GM04503 (cell line): ENCODE measurements around the gene ZBTB2.
"Not testable (repeated sequence)": the region's sequence is repeated elsewhere in the genome, so short reads cannot be mapped to it uniquely, and the experiment has no call there.

ENCODE experiments used
- DNase-seq: peaks from one replicate; pipeline ENCODE4 v3.0.0-alpha.2; 2012; ENCODE audit warnings: low read depth

ZBTB2 gene

GRCh38 chr6:151402228-151402627 lies 10.9 kb upstream of the ZBTB2 start:
- no peak for DNase-seq

- DNase-seq, result peak; percentile 47
Measured at GRCh38 chr6:151400473-151400872, 9.1 kb upstream of the ZBTB2 start.

DNA sequence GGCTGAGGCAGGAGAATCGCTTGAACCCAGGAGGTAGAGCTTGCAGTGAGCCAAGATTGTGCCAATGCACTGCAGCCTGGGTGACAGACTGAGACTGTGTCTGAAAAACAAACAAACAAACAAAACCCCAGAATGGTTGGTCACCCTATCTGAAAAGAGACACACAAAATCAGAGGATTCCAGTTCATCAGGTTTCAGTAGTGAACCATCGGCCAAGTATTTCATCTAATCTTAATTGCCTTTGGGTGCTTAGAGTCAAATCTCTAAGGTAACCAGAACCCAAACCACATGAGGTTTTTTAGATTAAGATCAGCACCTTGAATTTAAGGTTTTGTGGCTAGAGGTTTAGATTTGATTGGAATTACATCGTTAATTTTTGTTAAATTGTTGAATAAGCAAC lies 8.3 kb upstream of the ZBTB2 start:
- no peak for DNase-seq

DNA sequence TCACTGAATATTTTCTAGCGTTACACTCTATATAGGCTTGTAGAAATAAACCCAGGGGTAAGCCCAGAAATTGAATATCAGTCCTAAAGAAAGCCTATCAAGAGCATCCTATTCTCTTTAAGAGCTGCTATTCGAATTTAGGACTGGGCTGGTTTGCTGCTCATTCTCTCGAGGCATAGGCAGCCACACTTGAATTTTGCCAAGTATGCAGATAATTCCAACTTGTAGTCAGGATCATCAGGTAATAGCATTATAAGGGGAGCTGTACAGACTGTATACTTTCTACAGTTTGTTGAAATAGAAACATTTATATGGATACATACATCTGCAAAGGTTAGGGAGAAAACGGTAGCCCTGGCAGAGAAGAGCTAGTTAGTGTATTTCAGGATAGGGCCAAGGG lies 2.1 kb upstream of the ZBTB2 start:
- DNase-seq, result no peak

GRCh38 chr6:151392427-151392826 lies 1.1 kb upstream of the ZBTB2 start:
- DNase-seq, result no peak

DNA sequence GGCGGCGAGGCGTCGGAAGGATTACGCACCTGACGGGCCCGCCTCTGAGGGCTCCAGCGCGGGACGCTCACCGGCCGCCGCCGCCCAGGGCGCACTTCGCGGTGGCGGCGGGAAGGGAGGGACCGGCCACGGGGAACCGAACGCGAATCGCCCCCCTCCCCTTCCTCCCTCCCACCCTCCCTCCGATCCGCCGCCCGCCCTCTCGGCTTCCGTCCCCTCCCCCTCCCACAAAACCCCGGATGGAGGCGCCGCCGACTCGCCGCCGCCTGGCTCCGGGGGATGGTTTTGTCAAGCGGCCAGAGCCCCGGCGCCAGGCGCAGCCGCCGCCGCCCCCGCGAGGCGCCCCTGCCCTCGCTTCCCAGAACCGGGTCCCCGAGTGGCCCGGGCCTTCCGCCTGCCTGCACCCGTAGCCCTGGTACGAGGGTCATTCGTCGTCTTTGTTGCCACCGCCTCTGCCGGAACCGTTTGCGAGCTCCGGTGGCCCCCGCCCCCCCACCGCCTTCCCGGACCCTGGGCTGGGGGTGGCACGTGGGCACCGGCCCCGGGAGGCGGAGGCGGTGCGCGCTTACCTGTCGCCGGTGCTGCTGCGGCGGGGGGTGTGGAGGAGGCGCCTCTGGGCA lies 398 bp downstream of the ZBTB2 start:
- DNase-seq, result no peak

GRCh38 chr6:151390276-151390850 lies 996 bp downstream of the ZBTB2 start:
- DNase-seq, result peak; percentile 95

GRCh38 chr6:151389618-151390275 lies 1.6 kb downstream of the ZBTB2 start:
- DNase-seq, result peak; percentile 45

- no peak for DNase-seq
Measured at GRCh38 chr6:151388997-151389617, 2.3 kb downstream of the ZBTB2 start.

DNA sequence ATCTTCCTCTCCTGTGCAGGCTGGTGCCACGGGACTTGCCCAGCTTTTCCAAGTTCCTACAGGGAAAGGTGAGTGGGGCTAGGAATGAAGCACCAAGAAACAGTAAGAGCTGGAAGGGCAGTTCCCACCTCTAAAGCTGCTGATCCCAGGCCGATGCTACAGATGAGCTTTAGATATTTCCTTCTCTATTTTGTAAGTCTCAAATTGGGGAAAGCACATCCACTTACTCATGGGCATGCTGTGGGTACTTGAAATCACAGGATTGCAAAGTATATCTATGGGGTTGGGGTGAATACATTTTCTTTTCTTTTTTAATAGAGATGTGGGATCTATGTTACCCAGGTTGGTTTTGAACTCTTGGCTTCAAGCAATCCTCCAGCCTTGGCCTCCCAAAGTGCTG lies 3.1 kb downstream of the ZBTB2 start:
- DNase-seq, result no peak

DNA sequence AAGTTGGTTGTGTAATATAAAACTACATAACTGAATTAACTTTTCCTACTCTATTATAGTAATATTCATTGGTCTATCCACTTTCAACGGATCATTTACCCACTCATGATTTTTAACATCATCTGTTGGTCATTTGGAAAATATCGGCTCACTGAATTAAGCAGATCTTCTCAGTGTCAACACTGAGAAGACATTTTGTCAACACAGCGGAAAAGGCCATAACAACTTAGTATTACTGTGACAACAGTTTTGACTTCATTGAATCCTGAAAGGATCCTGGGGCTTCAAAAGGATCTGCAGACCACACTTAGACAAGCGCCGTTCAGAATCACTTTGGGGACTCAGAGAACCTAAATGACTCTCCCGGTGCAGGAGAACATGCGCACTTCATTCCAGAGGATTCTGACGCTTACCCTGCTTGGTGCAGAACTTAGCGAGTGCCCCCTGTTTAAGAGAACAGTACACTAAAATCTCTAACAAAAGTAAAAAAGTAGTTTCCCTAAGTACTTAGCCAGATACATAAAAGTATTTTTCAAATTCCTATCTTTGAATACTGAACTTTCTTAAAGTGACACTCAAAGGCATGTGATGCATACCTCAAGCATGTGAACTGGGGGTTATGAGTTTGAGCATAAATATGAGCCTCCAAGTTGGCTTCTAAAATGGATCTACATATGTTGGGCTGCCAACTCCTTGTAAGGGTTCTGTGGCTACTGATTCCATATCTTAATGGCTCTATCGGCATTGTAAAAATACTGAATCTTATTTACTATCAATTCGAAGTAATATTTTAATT lies 4.0 kb downstream of the ZBTB2 start:
- peak; percentile 35 for DNase-seq

- no peak for DNase-seq
Measured at GRCh38 chr6:151385177-151385576, 6.2 kb downstream of the ZBTB2 start.

DNA sequence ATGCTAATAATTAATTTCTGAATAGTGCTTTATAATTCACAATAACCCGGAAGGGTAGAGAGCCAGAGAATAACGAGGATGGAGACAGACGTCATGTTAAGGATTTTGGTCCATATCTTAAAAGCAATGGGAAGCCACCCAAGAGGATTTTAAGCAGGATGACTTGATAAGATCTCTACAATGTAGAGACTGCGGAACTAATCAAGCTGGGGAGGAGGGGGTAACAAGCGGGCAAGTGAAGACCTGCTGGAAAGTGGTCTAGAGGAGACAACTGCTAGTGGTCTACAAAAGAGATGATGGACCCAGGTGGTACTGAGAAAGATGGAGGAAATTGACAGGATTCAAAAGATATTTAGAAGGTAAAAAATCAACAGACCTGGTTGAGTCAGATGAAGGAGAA lies 7.2 kb downstream of the ZBTB2 start:
- DNase-seq, result no peak

DNA sequence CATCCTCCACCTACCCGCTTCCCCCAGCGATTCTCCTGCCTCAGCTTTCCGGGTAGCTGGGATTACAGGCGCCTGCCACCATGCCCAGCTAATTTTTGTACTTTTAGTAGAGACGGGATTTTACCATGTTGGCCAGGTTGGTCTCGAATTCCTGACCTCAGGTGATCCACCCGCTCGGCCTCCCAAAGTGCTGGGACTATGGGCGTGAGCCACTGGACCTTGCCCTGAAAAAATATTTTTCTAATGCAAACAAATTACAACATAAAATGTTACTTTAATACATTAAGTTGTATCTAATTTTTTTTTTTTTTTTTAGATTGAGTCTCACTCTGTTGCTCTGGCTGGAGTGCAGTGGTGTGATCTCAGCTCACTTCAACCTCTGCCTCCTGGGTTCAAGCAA lies 8.7 kb downstream of the ZBTB2 start:
- not testable (repeated sequence) for DNase-seq

DNA sequence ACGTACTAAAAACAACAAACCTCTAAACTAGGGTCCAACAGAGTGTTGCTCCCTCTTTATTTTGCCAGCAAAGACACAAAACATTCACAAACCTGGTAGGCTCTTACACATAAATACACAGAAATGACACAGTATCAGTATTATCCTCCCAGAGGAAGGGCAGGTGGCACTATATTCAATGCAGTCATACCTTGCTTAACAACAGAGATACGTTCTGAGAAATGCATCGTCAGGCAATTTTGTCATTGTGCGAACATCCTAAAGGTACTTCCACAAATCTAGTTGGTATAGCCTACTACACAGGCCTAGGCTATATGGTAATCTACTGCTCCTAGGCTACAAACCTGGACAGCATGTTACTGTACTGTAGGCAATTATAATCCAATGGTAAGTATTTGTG lies 9.6 kb downstream of the ZBTB2 start:
- DNase-seq, result no peak

- DNase-seq, result no peak
Measured at GRCh38 chr6:151380848-151381205, 10.5 kb downstream of the ZBTB2 start.

DNA sequence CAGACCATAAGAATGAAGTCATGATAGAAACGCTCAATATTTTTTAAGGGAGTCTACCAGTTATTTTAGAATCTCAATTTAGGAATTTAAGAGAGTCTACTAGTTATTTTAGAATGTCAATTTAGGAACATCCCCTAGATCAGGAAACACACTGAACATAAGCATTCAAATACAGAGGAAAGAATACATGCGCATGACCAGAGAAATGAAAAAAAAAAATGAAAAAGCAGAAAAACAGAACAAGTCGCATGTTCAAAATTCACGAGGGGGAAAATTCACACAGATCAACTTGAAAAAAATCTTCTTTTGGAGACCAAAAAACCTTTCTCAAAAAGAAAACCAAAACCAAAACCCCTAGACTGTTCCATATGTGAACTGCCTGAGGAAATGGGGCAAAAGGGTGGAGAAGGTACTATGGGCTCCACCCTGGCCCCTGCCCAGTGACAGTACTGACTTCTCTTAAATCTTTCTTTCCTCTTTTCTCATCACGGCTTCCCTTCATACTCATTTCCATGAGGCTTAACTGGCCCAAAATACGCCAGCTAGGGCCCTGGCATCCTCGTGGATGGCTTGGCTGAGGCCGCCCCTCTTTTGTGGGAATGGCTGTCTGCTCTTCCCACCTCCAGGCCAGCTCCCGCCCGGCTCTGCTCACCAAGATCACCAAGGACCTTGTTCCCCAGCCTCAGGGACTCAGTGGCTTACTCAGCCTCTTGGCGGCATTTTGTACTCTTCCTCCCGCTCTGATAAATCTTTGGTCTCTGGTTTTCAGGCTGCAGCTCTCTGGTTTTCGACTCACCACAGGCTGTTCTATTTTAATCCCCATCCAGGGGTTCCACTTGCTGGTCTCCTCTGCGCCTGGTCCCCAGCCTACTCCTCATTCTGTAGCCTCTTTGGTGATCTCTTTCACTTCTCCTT lies 11.2 kb downstream of the ZBTB2 start:
- DNase-seq, result no peak

- DNase-seq, result no peak
Measured at GRCh38 chr6:151377095-151377494, 14.3 kb downstream of the ZBTB2 start.

GRCh38 chr6:151376440-151376839 lies 14.9 kb downstream of the ZBTB2 start:
- no peak for DNase-seq

GRCh38 chr6:151375833-151376232 lies 15.5 kb downstream of the ZBTB2 start:
- DNase-seq, result no peak

- DNase-seq, result no peak
Measured at GRCh38 chr6:151374036-151374683, 17.2 kb downstream of the ZBTB2 start.
